ENCODE measurements around the gene CEP152.

The CEP152 gene

GRCh38 chr15:48761393-48762158 lies 49.3 kb downstream of the CEP152 start:
- Mint-ChIP-seq H3K27me3 (no peaks in the 10 kb centered on the region), H3K27ac (no peak overlapping the region), H3K9me3 (no peaks in the 10 kb centered on the region), H3K4me1 (ENCODE audit: low read depth) (no peaks in the 10 kb centered on the region), H3K4me3 (no peak overlapping the region), H3K36me3 (ENCODE audit: low read depth) (peaks cover 73% of the 10 kb centered on the region)

GRCh38 chr15:48759921-48760320 lies 50.9 kb downstream of the CEP152 start:
- Mint-ChIP-seq H3K4me3 (no peak overlapping the region), H3K27me3 (no peaks in the 10 kb centered on the region), H3K4me1 (ENCODE audit: low read depth) (no peaks in the 10 kb centered on the region), H3K9me3 (no peaks in the 10 kb centered on the region), H3K36me3 (ENCODE audit: low read depth) (peaks cover 72% of the 10 kb centered on the region), H3K27ac (no peak overlapping the region)

GRCh38 chr15:48757661-48758060 lies 53.2 kb downstream of the CEP152 start:
- Mint-ChIP-seq H3K4me1 (ENCODE audit: low read depth) (no peaks in the 10 kb centered on the region), H3K9me3 (no peaks in the 10 kb centered on the region), H3K36me3 (ENCODE audit: low read depth) (peaks cover 72% of the 10 kb centered on the region), H3K27me3 (no peaks in the 10 kb centered on the region), H3K27ac (no peak overlapping the region), H3K4me3 (no peak overlapping the region)

- H3K4me3 Mint-ChIP-seq = no peak overlapping the region
- no peaks in the 10 kb centered on the region for H3K4me1 Mint-ChIP-seq (ENCODE audit: low read depth)
- H3K9me3 Mint-ChIP-seq = no peaks in the 10 kb centered on the region
- H3K27me3 Mint-ChIP-seq = no peaks in the 10 kb centered on the region
- H3K27ac Mint-ChIP-seq = no peak overlapping the region
- H3K36me3 Mint-ChIP-seq (ENCODE audit: low read depth) = peaks cover 68% of the 10 kb centered on the region
These were observed 56.9 kb downstream of the CEP152 start for GRCh38 chr15:48754011-48754410.

GRCh38 chr15:48751595-48751994 lies 59.3 kb downstream of the CEP152 start:
- Mint-ChIP-seq H3K36me3 (ENCODE audit: low read depth) (peaks cover 75% of the 10 kb centered on the region), H3K4me3 (no peak overlapping the region), H3K27me3 (no peaks in the 10 kb centered on the region), H3K27ac (no peak overlapping the region), H3K4me1 (ENCODE audit: low read depth) (no peaks in the 10 kb centered on the region), H3K9me3 (no peaks in the 10 kb centered on the region)

GRCh38 chr15:48748535-48748934 lies 62.3 kb downstream of the CEP152 start:
- no peak overlapping the region for H3K4me3 Mint-ChIP-seq
- H3K9me3 Mint-ChIP-seq = no peaks in the 10 kb centered on the region
- H3K27me3 Mint-ChIP-seq = no peaks in the 10 kb centered on the region
- no peaks in the 10 kb centered on the region for H3K4me1 Mint-ChIP-seq (ENCODE audit: low read depth)
- H3K36me3 Mint-ChIP-seq (ENCODE audit: low read depth) = peaks cover 74% of the 10 kb centered on the region
- no peak overlapping the region for H3K27ac Mint-ChIP-seq

- H3K4me1 Mint-ChIP-seq (ENCODE audit: low read depth) = no peaks in the 10 kb centered on the region
- peaks cover 79% of the 10 kb centered on the region for H3K36me3 Mint-ChIP-seq (ENCODE audit: low read depth)
- H3K9me3 Mint-ChIP-seq = peaks cover 16% of the 10 kb centered on the region
- H3K27ac Mint-ChIP-seq = no peak overlapping the region
- H3K27me3 Mint-ChIP-seq = no peaks in the 10 kb centered on the region
- H3K4me3 Mint-ChIP-seq = no peak overlapping the region
These were observed 77.3 kb downstream of the CEP152 start for GRCh38 chr15:48733615-48734014.

- H3K27ac Mint-ChIP-seq = no peak overlapping the region
- H3K36me3 Mint-ChIP-seq (ENCODE audit: low read depth) = peaks cover 71% of the 10 kb centered on the region
- peaks cover 12% of the 10 kb centered on the region for H3K9me3 Mint-ChIP-seq
- H3K4me3 Mint-ChIP-seq = no peak overlapping the region
- H3K4me1 Mint-ChIP-seq (ENCODE audit: low read depth) = no peaks in the 10 kb centered on the region
- no peaks in the 10 kb centered on the region for H3K27me3 Mint-ChIP-seq
These were observed 80.4 kb downstream of the CEP152 start for GRCh38 chr15:48730506-48730905.

- peaks cover 5% of the 10 kb centered on the region for H3K4me1 Mint-ChIP-seq (ENCODE audit: low read depth)
- H3K27ac Mint-ChIP-seq = no peak overlapping the region
- H3K4me3 Mint-ChIP-seq = no peak overlapping the region
- no peaks in the 10 kb centered on the region for H3K27me3 Mint-ChIP-seq
- H3K36me3 Mint-ChIP-seq (ENCODE audit: low read depth) = peaks cover 24% of the 10 kb centered on the region
- H3K9me3 Mint-ChIP-seq = no peaks in the 10 kb centered on the region
These were observed 86.9 kb downstream of the CEP152 start for GRCh38 chr15:48723969-48724368.

- H3K4me3 Mint-ChIP-seq = no peak overlapping the region
- peaks cover 5% of the 10 kb centered on the region for H3K4me1 Mint-ChIP-seq (ENCODE audit: low read depth)
- no peak overlapping the region for H3K27ac Mint-ChIP-seq
- no peaks in the 10 kb centered on the region for H3K9me3 Mint-ChIP-seq
- H3K36me3 Mint-ChIP-seq (ENCODE audit: low read depth) = peaks cover 15% of the 10 kb centered on the region
- no peaks in the 10 kb centered on the region for H3K27me3 Mint-ChIP-seq
These were observed 87.9 kb downstream of the CEP152 start for GRCh38 chr15:48722764-48723661.

GRCh38 chr15:48721061-48721810 lies 89.6 kb downstream of the CEP152 start:
- Mint-ChIP-seq H3K4me1 (ENCODE audit: low read depth) (peaks cover 5% of the 10 kb centered on the region), H3K36me3 (ENCODE audit: low read depth) (peaks cover 13% of the 10 kb centered on the region), H3K4me3 (no peak overlapping the region), H3K27ac (no peak overlapping the region), H3K9me3 (peaks cover 8% of the 10 kb centered on the region), H3K27me3 (no peaks in the 10 kb centered on the region)

GRCh38 chr15:48720646-48721045 lies 90.2 kb downstream of the CEP152 start:
- H3K27me3 Mint-ChIP-seq = no peaks in the 10 kb centered on the region
- no peak overlapping the region for H3K4me3 Mint-ChIP-seq
- peaks cover 19% of the 10 kb centered on the region for H3K36me3 Mint-ChIP-seq (ENCODE audit: low read depth)
- H3K9me3 Mint-ChIP-seq = peaks cover 12% of the 10 kb centered on the region
- no peak overlapping the region for H3K27ac Mint-ChIP-seq
- H3K4me1 Mint-ChIP-seq (ENCODE audit: low read depth) = peaks cover 5% of the 10 kb centered on the region

- H3K27me3 Mint-ChIP-seq = no peaks in the 10 kb centered on the region
- H3K36me3 Mint-ChIP-seq (ENCODE audit: low read depth) = peaks cover 23% of the 10 kb centered on the region
- H3K4me1 Mint-ChIP-seq (ENCODE audit: low read depth) = peaks cover 5% of the 10 kb centered on the region
- H3K4me3 Mint-ChIP-seq = no peak overlapping the region
- H3K27ac Mint-ChIP-seq = peak overlapping the region; percentile 7
- peaks cover 16% of the 10 kb centered on the region for H3K9me3 Mint-ChIP-seq
These were observed 91.2 kb downstream of the CEP152 start for GRCh38 chr15:48719668-48720067.

- H3K36me3 Mint-ChIP-seq (ENCODE audit: low read depth) = peaks cover 20% of the 10 kb centered on the region
- no peaks in the 10 kb centered on the region for H3K27me3 Mint-ChIP-seq
- peaks cover 16% of the 10 kb centered on the region for H3K9me3 Mint-ChIP-seq
- H3K4me1 Mint-ChIP-seq (ENCODE audit: low read depth) = peaks cover 5% of the 10 kb centered on the region
- no peak overlapping the region for H3K27ac Mint-ChIP-seq
- no peak overlapping the region for H3K4me3 Mint-ChIP-seq
These were observed 92.2 kb downstream of the CEP152 start for GRCh38 chr15:48718646-48719045.

GRCh38 chr15:48717458-48717857 lies 93.4 kb downstream of the CEP152 start:
- H3K27ac Mint-ChIP-seq = no peak overlapping the region
- peaks cover 5% of the 10 kb centered on the region for H3K4me1 Mint-ChIP-seq (ENCODE audit: low read depth)
- peaks cover 21% of the 10 kb centered on the region for H3K36me3 Mint-ChIP-seq (ENCODE audit: low read depth)
- no peaks in the 10 kb centered on the region for H3K27me3 Mint-ChIP-seq
- H3K9me3 Mint-ChIP-seq = peaks cover 19% of the 10 kb centered on the region
- H3K4me3 Mint-ChIP-seq = no peak overlapping the region

Measured in stimulated activated naive CD8-positive, alpha-beta T cell treated with anti-CD3 and anti-CD28 coated beads, Interleukin-15, Interleukin-2, amounts not matched to agents 100 ng/mL and 50 ng/mL, for 24 hours (primary cell).